ENCODE results near the gene NBAS.
A peak's percentile ranks its signal among the peaks of the same experiment; 100 is the strongest.

The NBAS gene

DNA sequence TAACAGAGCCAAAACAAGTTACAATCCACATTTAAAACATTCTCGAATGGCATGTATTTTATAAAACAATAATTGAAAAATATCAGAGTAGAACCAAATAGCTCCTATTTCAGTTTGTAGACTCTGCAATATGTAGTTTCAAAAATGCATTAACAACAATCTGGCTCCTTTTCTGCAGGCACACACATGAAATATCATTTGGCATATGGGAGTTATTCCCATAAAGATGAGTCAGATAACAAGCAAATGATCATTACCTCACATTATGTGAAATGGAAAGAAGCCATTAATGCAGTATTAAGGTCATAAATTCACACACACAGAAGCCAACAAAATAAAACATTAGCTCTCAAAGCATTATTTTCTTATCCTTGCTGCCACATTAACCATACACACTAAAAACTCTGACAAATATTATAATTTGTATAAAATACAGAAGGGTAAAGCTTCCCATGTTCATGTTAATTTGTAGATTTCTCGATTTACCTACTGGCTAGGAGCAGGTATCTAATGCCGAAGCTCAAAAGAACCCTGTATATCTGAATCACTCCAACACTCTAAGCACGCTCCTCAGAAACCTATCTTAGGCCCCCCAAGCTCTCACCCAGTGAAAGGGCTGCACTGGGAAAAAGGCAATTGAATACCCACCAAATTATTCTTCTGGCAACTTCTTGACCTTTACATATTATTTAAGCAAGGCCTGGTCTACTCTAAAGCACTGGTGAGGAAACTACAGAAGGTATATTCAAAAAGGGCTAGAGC is 13.8 kb downstream of the NBAS start:
- no peaks in the 10 kb centered on the region for H4K20me1 ChIP-seq (ENCODE audit: insufficient read depth, low read length)
- H2AFZ ChIP-seq (ENCODE audit: low read depth, low read length), result no peak overlapping the region
- H3K4me3 ChIP-seq (ENCODE audit: low read length), result no peak overlapping the region
- no peak overlapping the region for H3K9ac ChIP-seq (ENCODE audit: low read length)
- H3K79me2 ChIP-seq (ENCODE audit: low read length), result no peaks in the 10 kb centered on the region
- H3K9me3 ChIP-seq (ENCODE audit: insufficient read depth, low read length), result no peaks in the 10 kb centered on the region
- no peaks in the 10 kb centered on the region for H3K27me3 ChIP-seq (ENCODE audit: low read depth, low read length)
- H3K4me1 ChIP-seq (ENCODE audit: low read length), result no peaks in the 10 kb centered on the region
- no peak overlapping the region for H3K4me2 ChIP-seq (ENCODE audit: low read length)
- H3K36me3 ChIP-seq (replicated peaks; ENCODE audit: low read depth, low read length), result peaks cover 13% of the 10 kb centered on the region
- TF ChIP-seq EZH2phosphoT487 (IDR thresholded peaks at IDR 0.05; ENCODE audit: low read depth), result no peak
- TF ChIP-seq, protein P1, sequence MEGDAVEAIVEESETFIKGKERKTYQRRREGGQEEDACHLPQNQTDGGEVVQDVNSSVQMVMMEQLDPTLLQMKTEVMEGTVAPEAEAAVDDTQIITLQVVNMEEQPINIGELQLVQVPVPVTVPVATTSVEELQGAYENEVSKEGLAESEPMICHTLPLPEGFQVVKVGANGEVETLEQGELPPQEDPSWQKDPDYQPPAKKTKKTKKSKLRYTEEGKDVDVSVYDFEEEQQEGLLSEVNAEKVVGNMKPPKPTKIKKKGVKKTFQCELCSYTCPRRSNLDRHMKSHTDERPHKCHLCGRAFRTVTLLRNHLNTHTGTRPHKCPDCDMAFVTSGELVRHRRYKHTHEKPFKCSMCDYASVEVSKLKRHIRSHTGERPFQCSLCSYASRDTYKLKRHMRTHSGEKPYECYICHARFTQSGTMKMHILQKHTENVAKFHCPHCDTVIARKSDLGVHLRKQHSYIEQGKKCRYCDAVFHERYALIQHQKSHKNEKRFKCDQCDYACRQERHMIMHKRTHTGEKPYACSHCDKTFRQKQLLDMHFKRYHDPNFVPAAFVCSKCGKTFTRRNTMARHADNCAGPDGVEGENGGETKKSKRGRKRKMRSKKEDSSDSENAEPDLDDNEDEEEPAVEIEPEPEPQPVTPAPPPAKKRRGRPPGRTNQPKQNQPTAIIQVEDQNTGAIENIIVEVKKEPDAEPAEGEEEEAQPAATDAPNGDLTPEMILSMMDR (IDR thresholded peaks at IDR 0.05; ENCODE audit: low read depth, low read length), result no peak
- H3K27ac ChIP-seq (ENCODE audit: low read length), result no peak overlapping the region

DNA sequence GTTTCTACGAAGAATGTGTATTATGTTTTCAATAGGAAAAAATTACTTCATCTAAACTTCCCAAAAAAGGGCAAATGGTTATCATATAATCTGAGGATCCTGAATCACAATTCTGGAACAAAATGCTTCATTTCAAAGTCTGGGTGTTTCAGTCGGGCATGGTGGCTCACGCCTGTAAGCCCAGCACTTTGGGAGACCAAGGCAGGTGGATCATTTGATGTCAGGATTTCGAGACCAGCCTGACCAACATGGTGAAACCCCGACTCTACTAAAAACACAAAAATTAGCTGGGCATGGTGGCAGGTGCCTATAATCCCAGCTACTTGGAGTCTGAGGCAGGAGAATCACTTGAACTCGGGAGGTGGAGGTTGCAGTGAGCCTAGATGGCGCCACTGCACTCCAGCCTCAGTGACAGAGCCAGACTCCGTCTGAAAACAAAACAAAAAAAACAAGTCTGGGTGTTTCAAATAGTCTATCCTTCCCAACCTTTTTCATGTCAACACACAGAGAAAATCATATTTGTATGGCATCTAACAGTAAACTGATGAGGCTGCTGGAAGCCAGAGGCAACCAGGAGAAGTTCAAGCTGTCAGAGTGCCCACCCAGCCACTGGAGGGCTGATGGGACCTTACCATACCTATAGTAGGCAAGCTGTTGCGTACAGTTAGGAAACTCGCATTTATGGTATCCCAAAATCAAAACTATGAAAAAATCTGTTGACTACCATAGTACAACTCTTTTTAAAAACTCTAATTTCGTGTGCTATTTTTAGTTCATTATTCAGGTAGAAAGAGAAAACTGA is 14.6 kb downstream of the NBAS start:
- Histone ChIP-seq H2AFZ (ENCODE audit: low read depth, low read length) (no peak overlapping the region), H3K4me1 (ENCODE audit: low read length) (no peaks in the 10 kb centered on the region), H3K27me3 (ENCODE audit: low read depth, low read length) (no peaks in the 10 kb centered on the region), H3K4me3 (ENCODE audit: low read length) (no peak overlapping the region), H3K36me3 (replicated peaks; ENCODE audit: low read depth, low read length) (peaks cover 11% of the 10 kb centered on the region), H3K9ac (ENCODE audit: low read length) (no peak overlapping the region), H3K79me2 (ENCODE audit: low read length) (no peaks in the 10 kb centered on the region), H3K27ac (ENCODE audit: low read length) (no peak overlapping the region), H3K9me3 (ENCODE audit: insufficient read depth, low read length) (no peaks in the 10 kb centered on the region), H3K4me2 (ENCODE audit: low read length) (no peak overlapping the region), H4K20me1 (ENCODE audit: insufficient read depth, low read length) (no peaks in the 10 kb centered on the region)
- TF ChIP-seq EZH2phosphoT487 (IDR thresholded peaks at IDR 0.05; ENCODE audit: low read depth), result no peak
- TF ChIP-seq, protein P1 (IDR thresholded peaks at IDR 0.05; ENCODE audit: low read depth, low read length), result peak; percentile 35

DNA sequence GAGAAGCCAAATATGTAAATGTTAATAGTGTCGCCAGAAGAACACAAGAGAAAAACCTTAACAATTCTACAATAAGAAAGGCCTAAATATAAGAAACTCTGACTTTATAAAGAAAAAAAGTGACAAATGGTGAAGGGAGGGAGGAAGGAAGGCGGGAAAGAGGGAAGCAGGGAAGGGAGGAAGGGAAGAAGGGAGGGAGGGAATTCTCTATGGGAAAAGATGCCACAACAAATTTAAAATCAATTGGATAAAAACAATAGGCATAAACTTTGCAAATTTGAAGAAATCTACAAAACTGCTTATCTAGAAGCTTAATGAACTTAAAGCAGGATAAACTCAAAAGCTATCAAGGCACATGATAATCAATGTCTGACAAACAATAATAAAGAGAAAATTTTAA is 16.9 kb downstream of the NBAS start:
- H3K4me3 ChIP-seq (ENCODE audit: low read length), result no peak overlapping the region
- no peaks in the 10 kb centered on the region for H3K9me3 ChIP-seq (ENCODE audit: insufficient read depth, low read length)
- no peaks in the 10 kb centered on the region; the same call in 1 of the 2 replicates for H3K79me2 ChIP-seq (ENCODE audit: low read length)
- no peak overlapping the region for H2AFZ ChIP-seq (ENCODE audit: low read depth, low read length)
- H3K4me2 ChIP-seq (ENCODE audit: low read length), result no peak overlapping the region
- no peak overlapping the region for H3K9ac ChIP-seq (ENCODE audit: low read length)
- H4K20me1 ChIP-seq (ENCODE audit: insufficient read depth, low read length), result peaks cover 5% of the 10 kb centered on the region; the same call in 1 of the 2 replicates
- H3K27me3 ChIP-seq (ENCODE audit: low read depth, low read length), result no peaks in the 10 kb centered on the region
- TF ChIP-seq, protein P1 (IDR thresholded peaks at IDR 0.05; ENCODE audit: low read depth, low read length), result no peak
- no peak for TF ChIP-seq EZH2phosphoT487 (IDR thresholded peaks at IDR 0.05; ENCODE audit: low read depth)
- no peak overlapping the region for H3K27ac ChIP-seq (ENCODE audit: low read length)
- H3K4me1 ChIP-seq (ENCODE audit: low read length), result peaks cover 12% of the 10 kb centered on the region
- peaks cover 13% of the 10 kb centered on the region for H3K36me3 ChIP-seq (replicated peaks; ENCODE audit: low read depth, low read length)

DNA sequence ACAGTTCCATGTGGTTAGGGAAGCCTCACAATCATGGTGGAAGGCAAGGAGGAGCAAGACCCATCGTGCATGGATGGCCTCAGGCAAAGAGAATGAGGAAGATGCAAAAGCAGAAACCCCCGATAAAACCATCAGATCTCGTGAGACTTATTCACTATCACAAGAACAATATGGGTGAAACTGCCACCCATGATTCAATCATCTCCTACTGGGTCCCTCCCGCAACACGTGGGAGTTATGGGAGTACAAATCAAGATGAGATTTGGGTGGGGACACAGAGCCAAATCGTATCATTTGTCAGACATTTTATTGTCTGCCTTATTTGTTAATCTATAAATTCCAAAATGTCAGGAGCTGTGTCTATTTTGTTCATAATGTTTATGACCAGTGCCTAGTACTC is 17.6 kb downstream of the NBAS start:
- Histone ChIP-seq H3K27ac (ENCODE audit: low read length) (no peak overlapping the region), H3K36me3 (replicated peaks; ENCODE audit: low read depth, low read length) (peaks cover 10% of the 10 kb centered on the region), H3K9me3 (ENCODE audit: insufficient read depth, low read length) (no peaks in the 10 kb centered on the region), H3K4me1 (ENCODE audit: low read length) (peaks cover 12% of the 10 kb centered on the region), H3K27me3 (ENCODE audit: low read depth, low read length) (no peaks in the 10 kb centered on the region), H3K4me3 (ENCODE audit: low read length) (no peak overlapping the region), H3K79me2 (ENCODE audit: low read length) (no peaks in the 10 kb centered on the region; the same call in 1 of the 2 replicates), H3K9ac (ENCODE audit: low read length) (no peak overlapping the region), H4K20me1 (ENCODE audit: insufficient read depth, low read length) (peaks cover 5% of the 10 kb centered on the region; the same call in 1 of the 2 replicates), H3K4me2 (ENCODE audit: low read length) (no peak overlapping the region), H2AFZ (ENCODE audit: low read depth, low read length) (no peak overlapping the region)
- TF ChIP-seq EZH2phosphoT487 (IDR thresholded peaks at IDR 0.05; ENCODE audit: low read depth), result no peak
- TF ChIP-seq, protein P1 (IDR thresholded peaks at IDR 0.05; ENCODE audit: low read depth, low read length), result no peak
